Pancreas (tissue), 10 donors: Measurements from ENCODE around the gene CILP. TPM values are rescaled to one million over a fixed set of nuclear protein-coding genes. Genes with fewer than 3 reads are reported as not detected.
"Not testable (repeated sequence)": the region's sequence is repeated elsewhere in the genome, so short reads cannot be mapped to it uniquely, and the experiment has no call there.

Source experiments
- ATAC-seq, 4 donors: fragments of 200-7000 bp; cut with Tn5 transposase; one replicate each; pipeline versions ENCODE4 v1.8.0 to v1.9.1; 2020; ENCODE audit warnings: mild to moderate bottlenecking in 4 of 4, moderate library complexity in 4 of 4
- DNase-seq, 6 donors: peaks; one replicate each; pipeline ENCODE4 v3.0.0-alpha.2; 2020
- FAIRE-seq: peaks from 2 replicates; lab custom pipeline; 2012; peaks lifted over from hg19 to GRCh38; lab: Jason Lieb, UNC
- H3K27ac ChIP-seq, 4 donors: fragments of 200-600 bp; sonication (generic); 1 replicate in 3 of 4; 2 replicates in 1 of 4; pipeline versions ENCODE4 v1.5.0 to v1.8.0; 2020
- H3K27me3 ChIP-seq, 4 donors: fragments of 200-600 bp; one replicate each; pipeline ENCODE4 v1.8.0; 2021
- H3K36me3 ChIP-seq, 3 donors: fragments of 200-600 bp; sonication (generic) in 1 of 3; one replicate each; pipeline versions ENCODE4 v1.5.0 to v1.8.0; 2020 to 2021
- H3K4me1 ChIP-seq, 3 donors: fragments of 200-600 bp; one replicate each; pipeline ENCODE4 v1.8.0; 2021
- H3K4me3 ChIP-seq, 4 donors: fragments of 200-600 bp; sonication (generic) in 2 of 4; one replicate each; pipeline versions ENCODE4 v1.5.0 to v1.8.0; 2020 to 2021
- H3K9me3 ChIP-seq, 4 donors: fragments of 200-600 bp; one replicate each; pipeline ENCODE4 v1.8.0; 2021
- CTCF ChIP-seq, 4 donors: fragments of 200-600 bp; sonication (generic) in 3 of 4; IDR thresholded peaks; one replicate each; pipeline versions ENCODE4 v1.5.0 to v1.8.0; 2021; ENCODE audit warnings: antibody characterized with exemption in 4 of 4
- WGBS, 2 donors: extraction: QIAGEN DNeasy Blood & Tissue Kit; methylation state at CpG; one replicate each; pipeline ENCODE4 v1.1.7; 2013; 5-methylcytosine and 5-hydroxymethylcytosine counted together
- intact Hi-C, 3 donors: fragments of 100-400 bp; cut with DNase I; formaldehyde crosslinking; loops; one replicate each; pipeline versions ENCODE4 v1.11.1 to v1.14.2; 2022
- polyA plus RNA-seq, 2 donors: library from polyadenylated mRNA; stranded (reverse); fragments of 200-250 nt; gene quantifications; one replicate each; pipeline ENCODE4 v1.2.3, GENCODE V29; 2013
- total RNA-seq, 6 donors: library from RNA; stranded (reverse); fragmentation: NEBNext Ultra II Directional in 4 of 6; extraction: Animal tissue kit (Norgen Biotek cat#: 25700) in 4 of 6; gene quantifications; one replicate each; pipeline versions ENCODE4 v1.2.1 to v1.2.4, GENCODE V29; 2021 to 2023
- donor health status: healthy with polysubstance abuse.
- donor health status: DM: no; HTN: no; CAD: no; lungs with moderate emphysema.
- donor health status: DM: no; HTN: no; CAD: no.
- donor health status: control.
- donor health status: control.
- donor health status: Bipolar disorder and iron deficiency.
- donor health status: DM: yes; HTN: yes; CAD: no.
- donor health status: DM: no; HTN: no; CAD: no.
- donor health status: DM: no; HTN: no; CAD: no.
- donor health status: DM: yes; HTN: yes; CAD: no.

CILP gene
- total and polyA plus RNA-seq, 8 donors: 0.28 to 20.7 (median 1.1) TPM

- DNase-seq: no peak
- Histone ChIP-seq H3K9me3 (no peaks in the 10 kb centered on the region), H3K4me1 (no peaks in the 10 kb centered on the region), H3K36me3 (no peaks in the 10 kb centered on the region), H3K27me3 (no peaks in the 10 kb centered on the region), H3K27ac (no peak overlapping the region), H3K4me3 (no peak overlapping the region)
- no peak for TF ChIP-seq CTCF (IDR thresholded peaks at IDR 0.05)
- peak in 1 of 4 donors; percentile 14 for ATAC-seq
- no peak for FAIRE-seq
- intact Hi-C loops: loop anchor here in 1 of 3 donors (5.0 kb wide), 1 partner anchor 77 kb away; no protein-coding TSS in a partner anchor
- 60 to 67% methylated on average over 7 of the region's 7 CpGs for WGBS, 2 donors
Measured at GRCh38 chr15:65194826-65195547, 16.3 kb downstream of the CILP start.

GRCh38 chr15:65192016-65192415, 19.3 kb downstream of the CILP start:
- 79 to 90% methylated on average over 5 of the region's 5 CpGs for WGBS, 2 donors
- H3K27ac ChIP-seq: no peak overlapping the region

GRCh38 chr15:65189102-65189740, 22.1 kb downstream of the CILP start:
- H3K27me3 ChIP-seq: no peaks in the 10 kb centered on the region
- DNase-seq (no peak), FAIRE-seq (no peak), ATAC-seq (no peak)
- no peaks in the 10 kb centered on the region for H3K9me3 ChIP-seq
- 38 to 44% methylated on average over 3 of the region's 3 CpGs for WGBS, 2 donors
- H3K4me3 ChIP-seq: no peak overlapping the region
- H3K27ac ChIP-seq: no peak overlapping the region
- no peaks in the 10 kb centered on the region for H3K36me3 ChIP-seq
- no peaks in the 10 kb centered on the region for H3K4me1 ChIP-seq
- intact Hi-C loops: no loop called here
- TF ChIP-seq CTCF (IDR thresholded peaks at IDR 0.05): no peak

More at GRCh38 chr15:65192016-65192415, 19.3 kb downstream of the CILP start:
- intact Hi-C loops: no loop called here
- Histone ChIP-seq H3K9me3 (no peaks in the 10 kb centered on the region), H3K4me3 (no peak overlapping the region), H3K27me3 (no peaks in the 10 kb centered on the region), H3K36me3 (no peaks in the 10 kb centered on the region), H3K4me1 (no peaks in the 10 kb centered on the region)
- FAIRE-seq (no peak), ATAC-seq (no peak), DNase-seq (no peak)
- no peak for TF ChIP-seq CTCF (IDR thresholded peaks at IDR 0.05)

GRCh38 chr15:65188472-65188871, 22.8 kb downstream of the CILP start:
- DNase-seq, H3K4me3 ChIP-seq, FAIRE-seq, H3K4me1 ChIP-seq, H3K36me3 ChIP-seq, ATAC-seq, intact Hi-C loops, H3K27ac ChIP-seq, H3K9me3 ChIP-seq, H3K27me3 ChIP-seq: not testable (repeated sequence)
- 78 to 83% methylated on average over 9 of the region's 9 CpGs for WGBS, 2 donors

- Histone ChIP-seq H3K9me3 (no peaks in the 10 kb centered on the region), H3K4me3 (peak within 1 kb of the TSS; percentile 75 to 93 (median 86)), H3K36me3 (no peaks in the 10 kb centered on the region), H3K4me1 (peaks cover 6 to 16% (median 11%) of the 10 kb centered on the region in 3 donors), H3K27me3 (no peaks in the 10 kb centered on the region), H3K27ac (peak within 1 kb of the TSS; percentile 77 to 96 (median 90))
- 0% methylated on average over 56 to 70 of the region's 70 CpGs for WGBS, 2 donors
- intact Hi-C loops: no loop called here
- FAIRE-seq: no peak
- TF ChIP-seq CTCF (IDR thresholded peaks at IDR 0.05): no peak
- ATAC-seq: peak; percentile 91 to 96 (median 95)
- DNase-seq: peak; percentile 93 to 98 (median 96)
Measured at GRCh38 chr15:65184868-65185717, 26.2 kb downstream of the CILP start, which contains the start of gene CLPX. TSS of gene CLPX (minus strand) at chr15:65185342. CDS start at chr15:65185153, 189 bp downstream.
